Measurements from ENCODE around the gene LPIN2. TPM values are rescaled to one million over a fixed set of nuclear protein-coding genes. Genes with fewer than 3 reads are reported as not detected.

The LPIN2 gene
- total RNA-seq, 1 donor from 2014 or later = 16.5 TPM

DNA sequence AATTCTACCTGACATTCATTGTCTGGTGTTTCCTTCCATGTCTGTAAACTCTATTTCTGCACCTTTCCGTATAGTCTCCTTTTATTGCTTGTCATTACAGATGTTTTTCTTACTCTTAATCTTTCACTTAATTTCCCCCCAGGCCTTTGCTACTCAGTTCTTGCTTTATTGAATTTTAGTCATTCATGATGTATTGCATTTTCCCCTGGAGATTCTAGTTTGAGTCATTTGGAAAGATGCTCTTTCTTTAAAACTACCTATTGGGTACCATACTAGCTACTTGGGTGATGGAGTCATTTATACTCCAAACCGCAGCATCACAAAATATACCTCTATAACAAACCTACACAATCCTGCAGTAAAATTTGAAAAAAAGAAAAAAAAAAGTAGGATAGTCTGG is 27.2 kb upstream of the LPIN2 start:
- Histone ChIP-seq H3K27ac (ENCODE audit: low read depth, low read length) (no peak overlapping the region), H3K4me3 (ENCODE audit: insufficient read depth, low read depth, low read length) (no peak overlapping the region), H3K4me2 (ENCODE audit: low read length) (no peak overlapping the region), H4K20me1 (ENCODE audit: insufficient read depth, low read length) (no peaks in the 10 kb centered on the region), H3K79me2 (ENCODE audit: insufficient read depth, low read length) (no peaks in the 10 kb centered on the region), H3K36me3 (ENCODE audit: insufficient read depth, low read length) (no peaks in the 10 kb centered on the region), H3K9me3 (ENCODE audit: insufficient read depth, low read depth, low read length) (no peaks in the 10 kb centered on the region), H3K27me3 (ENCODE audit: insufficient read depth, low read length) (no peaks in the 10 kb centered on the region), H2AFZ (ENCODE audit: low read depth, low read length) (no peak overlapping the region), H3K9ac (ENCODE audit: low read length) (no peak overlapping the region), H3K4me1 (ENCODE audit: insufficient read depth, low read length) (no peaks in the 10 kb centered on the region)
- no peaks in the 10 kb centered on the region for H3K9me3 Mint-ChIP-seq (ENCODE audit: unreplicated experiment)
- no peak for DNase-seq (ENCODE audit: low read depth)
- no peaks in the 10 kb centered on the region for H3K36me3 Mint-ChIP-seq (ENCODE audit: low read depth, unreplicated experiment)
- H3K27ac Mint-ChIP-seq (ENCODE audit: unreplicated experiment) = peak overlapping the region; percentile 1
- H3K4me3 Mint-ChIP-seq (ENCODE audit: unreplicated experiment) = no peak overlapping the region
- TF ChIP-seq, protein P1, sequence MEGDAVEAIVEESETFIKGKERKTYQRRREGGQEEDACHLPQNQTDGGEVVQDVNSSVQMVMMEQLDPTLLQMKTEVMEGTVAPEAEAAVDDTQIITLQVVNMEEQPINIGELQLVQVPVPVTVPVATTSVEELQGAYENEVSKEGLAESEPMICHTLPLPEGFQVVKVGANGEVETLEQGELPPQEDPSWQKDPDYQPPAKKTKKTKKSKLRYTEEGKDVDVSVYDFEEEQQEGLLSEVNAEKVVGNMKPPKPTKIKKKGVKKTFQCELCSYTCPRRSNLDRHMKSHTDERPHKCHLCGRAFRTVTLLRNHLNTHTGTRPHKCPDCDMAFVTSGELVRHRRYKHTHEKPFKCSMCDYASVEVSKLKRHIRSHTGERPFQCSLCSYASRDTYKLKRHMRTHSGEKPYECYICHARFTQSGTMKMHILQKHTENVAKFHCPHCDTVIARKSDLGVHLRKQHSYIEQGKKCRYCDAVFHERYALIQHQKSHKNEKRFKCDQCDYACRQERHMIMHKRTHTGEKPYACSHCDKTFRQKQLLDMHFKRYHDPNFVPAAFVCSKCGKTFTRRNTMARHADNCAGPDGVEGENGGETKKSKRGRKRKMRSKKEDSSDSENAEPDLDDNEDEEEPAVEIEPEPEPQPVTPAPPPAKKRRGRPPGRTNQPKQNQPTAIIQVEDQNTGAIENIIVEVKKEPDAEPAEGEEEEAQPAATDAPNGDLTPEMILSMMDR (IDR thresholded peaks at IDR 0.05; ENCODE audit: insufficient read depth, low read depth, low read length) = no peak
- no peak for TF ChIP-seq EZH2 (IDR thresholded peaks at IDR 0.05; ENCODE audit: insufficient read depth, low read length)
- FAIRE-seq = no peak
- H3K4me1 Mint-ChIP-seq (ENCODE audit: low read depth, unreplicated experiment) = peaks cover 2% of the 10 kb centered on the region
- H3K27me3 Mint-ChIP-seq (ENCODE audit: low read depth, unreplicated experiment) = no peaks in the 10 kb centered on the region

DNA sequence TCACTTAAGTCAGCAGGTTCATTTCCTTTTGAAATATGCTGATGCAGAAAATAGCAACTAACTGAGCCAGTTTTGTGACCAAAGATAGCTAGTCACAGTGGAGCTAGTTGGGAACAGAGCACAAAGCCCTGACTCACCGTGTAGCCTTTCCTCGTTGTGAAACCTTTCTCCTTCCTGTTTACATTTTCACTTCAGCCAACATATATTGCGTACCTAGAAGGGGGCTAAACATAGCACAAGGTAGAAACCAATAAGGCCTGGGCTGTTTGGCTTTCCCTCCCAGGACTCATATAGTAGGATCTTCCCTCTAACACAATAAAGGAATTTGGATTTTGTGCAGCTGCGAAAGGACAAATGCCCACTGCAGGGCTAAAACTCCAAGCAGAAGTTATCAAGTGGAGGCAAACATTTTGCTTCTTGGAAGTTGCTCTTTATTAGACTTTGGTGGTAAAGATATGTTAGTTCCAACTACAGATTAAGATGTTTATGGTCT is 24.5 kb upstream of the LPIN2 start:
- peak; percentile 54 for DNase-seq (ENCODE audit: low read depth)
- no peak overlapping the region for H3K4me3 ChIP-seq (ENCODE audit: insufficient read depth, low read depth, low read length)
- no peaks in the 10 kb centered on the region for H3K9me3 Mint-ChIP-seq (ENCODE audit: unreplicated experiment)
- FAIRE-seq = no peak
- peaks cover 2% of the 10 kb centered on the region for H3K4me1 Mint-ChIP-seq (ENCODE audit: low read depth, unreplicated experiment)
- peak overlapping the region; percentile 5 for H3K4me2 ChIP-seq (ENCODE audit: low read length)
- no peak for TF ChIP-seq EZH2 (IDR thresholded peaks at IDR 0.05; ENCODE audit: insufficient read depth, low read length)
- TF ChIP-seq, protein P1 (IDR thresholded peaks at IDR 0.05; ENCODE audit: insufficient read depth, low read depth, low read length) = no peak
- no peak overlapping the region for H3K4me3 Mint-ChIP-seq (ENCODE audit: unreplicated experiment)
- H3K27me3 ChIP-seq (ENCODE audit: insufficient read depth, low read length) = no peaks in the 10 kb centered on the region
- H3K79me2 ChIP-seq (ENCODE audit: insufficient read depth, low read length) = no peaks in the 10 kb centered on the region
- H3K9ac ChIP-seq (ENCODE audit: low read length) = no peak overlapping the region
- H3K36me3 Mint-ChIP-seq (ENCODE audit: low read depth, unreplicated experiment) = no peaks in the 10 kb centered on the region
- H2AFZ ChIP-seq (ENCODE audit: low read depth, low read length) = peak overlapping the region; percentile 39
- H3K27ac Mint-ChIP-seq (ENCODE audit: unreplicated experiment) = no peak overlapping the region
- no peaks in the 10 kb centered on the region for H3K9me3 ChIP-seq (ENCODE audit: insufficient read depth, low read depth, low read length)
- H3K4me1 ChIP-seq (ENCODE audit: insufficient read depth, low read length) = no peaks in the 10 kb centered on the region
- no peaks in the 10 kb centered on the region for H4K20me1 ChIP-seq (ENCODE audit: insufficient read depth, low read length)
- H3K36me3 ChIP-seq (ENCODE audit: insufficient read depth, low read length) = no peaks in the 10 kb centered on the region
- no peaks in the 10 kb centered on the region for H3K27me3 Mint-ChIP-seq (ENCODE audit: low read depth, unreplicated experiment)
- H3K27ac ChIP-seq (ENCODE audit: low read depth, low read length) = no peak overlapping the region

DNA sequence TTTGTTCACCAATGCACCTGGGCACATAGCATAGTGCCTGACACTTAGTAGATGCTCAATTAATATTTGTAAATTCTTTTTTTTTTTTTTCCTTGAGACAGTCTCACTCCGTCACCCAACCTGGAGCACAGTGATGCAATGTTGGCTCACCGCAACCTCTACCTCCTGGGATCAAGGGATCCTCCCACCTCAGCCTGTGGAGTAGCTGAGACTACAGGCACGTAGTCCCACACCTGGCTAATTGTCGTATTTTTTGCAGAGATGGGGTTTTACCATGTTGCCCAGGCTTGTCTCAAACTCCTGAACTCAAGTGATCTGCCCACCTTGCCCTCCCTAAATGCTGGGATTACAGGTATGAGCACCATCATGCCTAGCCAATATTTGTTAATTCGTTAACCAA is 23.2 kb upstream of the LPIN2 start:
- Histone ChIP-seq H3K27ac (ENCODE audit: low read depth, low read length) (no peak overlapping the region), H4K20me1 (ENCODE audit: insufficient read depth, low read length) (no peaks in the 10 kb centered on the region), H3K9ac (ENCODE audit: low read length) (no peak overlapping the region), H3K4me2 (ENCODE audit: low read length) (no peak overlapping the region), H3K9me3 (ENCODE audit: insufficient read depth, low read depth, low read length) (no peaks in the 10 kb centered on the region), H3K4me3 (ENCODE audit: insufficient read depth, low read depth, low read length) (no peak overlapping the region), H2AFZ (ENCODE audit: low read depth, low read length) (no peak overlapping the region), H3K4me1 (ENCODE audit: insufficient read depth, low read length) (no peaks in the 10 kb centered on the region), H3K79me2 (ENCODE audit: insufficient read depth, low read length) (no peaks in the 10 kb centered on the region), H3K27me3 (ENCODE audit: insufficient read depth, low read length) (no peaks in the 10 kb centered on the region), H3K36me3 (ENCODE audit: insufficient read depth, low read length) (no peaks in the 10 kb centered on the region)
- FAIRE-seq = no peak
- TF ChIP-seq, protein P1 (IDR thresholded peaks at IDR 0.05; ENCODE audit: insufficient read depth, low read depth, low read length) = no peak
- TF ChIP-seq EZH2 (IDR thresholded peaks at IDR 0.05; ENCODE audit: insufficient read depth, low read length) = no peak
- Mint-ChIP-seq H3K27me3 (ENCODE audit: low read depth, unreplicated experiment) (peaks cover 4% of the 10 kb centered on the region), H3K4me1 (ENCODE audit: low read depth, unreplicated experiment) (peaks cover 2% of the 10 kb centered on the region), H3K9me3 (ENCODE audit: unreplicated experiment) (no peaks in the 10 kb centered on the region), H3K27ac (ENCODE audit: unreplicated experiment) (no peak overlapping the region), H3K4me3 (ENCODE audit: unreplicated experiment) (no peak overlapping the region), H3K36me3 (ENCODE audit: low read depth, unreplicated experiment) (no peaks in the 10 kb centered on the region)
- no peak for DNase-seq (ENCODE audit: low read depth)
